Measurements from ENCODE around the gene MAML2. TPM values are rescaled to one million over a fixed set of nuclear protein-coding genes. Genes with fewer than 3 reads are reported as not detected.
A peak's percentile ranks its signal among the peaks of the same experiment; 100 is the strongest.

MAML2 gene
- polyA plus RNA-seq, 3 donors = 30.1 to 32.2 (median 32.0) TPM

- no peak for DNase-seq (ENCODE audit: extremely low read depth in 1 of 11, low read depth in 9 of 11, low spot score in 4 of 11)
Measured at GRCh38 chr11:96082936-96083335, 260.1 kb downstream of the MAML2 start.

DNA sequence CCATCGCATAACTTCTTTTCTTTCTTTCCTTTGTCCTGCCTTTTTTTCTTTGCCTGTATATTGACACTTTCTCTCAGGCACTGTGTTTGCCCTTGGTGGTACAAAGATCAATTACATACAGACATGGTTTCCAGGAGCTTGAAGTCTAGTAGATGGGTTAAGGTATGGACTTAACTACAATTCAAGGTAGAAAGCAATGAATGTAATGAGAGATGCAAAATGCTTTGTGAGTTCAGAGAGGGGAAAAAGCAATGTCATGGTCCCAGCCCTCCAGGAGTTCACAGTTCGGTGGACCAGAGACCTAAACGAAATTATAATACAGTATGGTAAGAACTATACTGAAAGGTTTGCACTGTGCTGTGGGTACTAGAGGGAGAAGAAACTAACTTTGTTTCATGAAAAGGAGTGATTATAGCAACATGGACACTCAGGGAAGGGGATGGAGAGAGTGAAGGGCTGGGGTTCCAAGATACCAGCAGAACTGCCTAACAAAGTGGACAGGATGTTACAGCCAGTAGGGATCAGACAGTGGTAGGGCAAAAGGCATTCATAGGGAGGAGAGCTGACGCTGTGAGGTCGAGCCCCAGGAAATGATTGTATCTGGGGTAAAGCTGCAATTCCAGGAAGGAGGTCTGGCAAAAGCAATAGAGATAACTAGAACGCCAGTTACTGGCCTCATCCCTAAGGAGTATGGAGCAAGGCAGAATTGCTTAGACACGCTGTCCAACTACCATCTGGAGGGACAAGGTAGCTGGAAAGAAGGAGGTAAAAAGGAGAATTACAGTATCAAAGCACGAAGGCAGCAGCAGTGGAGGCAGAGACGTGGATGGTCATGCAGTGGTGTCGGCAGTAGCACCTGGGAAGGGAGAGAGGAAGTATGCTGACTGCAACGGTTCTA is 260.7 kb downstream of the MAML2 start:
- no peak for DNase-seq (ENCODE audit: extremely low read depth in 1 of 11, low read depth in 9 of 11, low spot score in 4 of 11)

DNA sequence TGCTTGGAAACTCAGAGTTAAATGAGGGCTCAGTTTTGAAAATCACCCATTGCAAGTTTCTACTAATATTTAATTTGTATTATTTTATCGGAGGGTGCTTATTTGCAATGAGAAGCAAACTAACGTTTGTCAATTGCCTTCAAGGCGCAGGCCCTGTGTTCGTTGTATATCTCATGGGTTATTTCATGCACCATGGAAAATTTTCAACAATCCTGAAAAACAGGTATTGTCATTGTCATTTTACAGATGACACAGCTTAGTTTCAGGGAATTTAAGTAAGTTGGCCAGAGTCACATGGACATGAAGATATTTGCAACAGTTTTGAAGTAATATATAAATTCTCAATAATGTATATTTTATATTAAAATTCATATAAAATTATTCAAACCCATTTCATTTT is 261.4 kb downstream of the MAML2 start:
- no peak for DNase-seq (ENCODE audit: extremely low read depth in 1 of 11, low read depth in 9 of 11, low spot score in 4 of 11)

GRCh38 chr11:96079691-96080090 is 263.3 kb downstream of the MAML2 start:
- no peak for DNase-seq (ENCODE audit: extremely low read depth in 1 of 11, low read depth in 9 of 11, low spot score in 4 of 11)

- no peak for DNase-seq (ENCODE audit: extremely low read depth in 1 of 11, low read depth in 9 of 11, low spot score in 4 of 11)
Measured at GRCh38 chr11:96075532-96075959, 267.4 kb downstream of the MAML2 start.

GRCh38 chr11:96074551-96075310 is 268.3 kb downstream of the MAML2 start:
- DNase-seq (ENCODE audit: extremely low read depth in 1 of 11, low read depth in 9 of 11, low spot score in 4 of 11) = no peak

- DNase-seq (ENCODE audit: extremely low read depth in 1 of 11, low read depth in 9 of 11, low spot score in 4 of 11) = peak in 2 of 11 donors; percentile 66 to 69
Measured at GRCh38 chr11:96073536-96073935, 269.5 kb downstream of the MAML2 start.

DNA sequence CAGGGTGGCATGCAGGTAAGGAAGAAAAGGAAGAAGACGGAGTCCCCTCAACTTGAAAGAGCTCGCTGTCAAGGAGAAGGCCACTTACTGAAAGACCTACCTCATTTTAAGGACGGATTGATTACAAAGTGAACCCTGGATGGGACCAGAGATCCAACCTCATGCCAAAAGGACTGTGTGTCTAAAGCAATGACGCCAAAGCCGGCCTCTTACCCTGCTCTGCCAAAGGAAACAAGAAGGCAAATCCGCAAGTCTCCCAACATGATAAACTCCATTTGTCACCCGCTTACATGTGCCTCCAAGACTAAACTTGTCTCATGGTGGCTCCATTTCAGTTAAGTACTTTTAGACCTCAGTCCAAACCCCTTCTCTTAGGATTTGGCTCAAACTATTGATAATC is 270.4 kb downstream of the MAML2 start:
- no peak for DNase-seq (ENCODE audit: extremely low read depth in 1 of 11, low read depth in 9 of 11, low spot score in 4 of 11)

GRCh38 chr11:96070453-96070852 is 272.5 kb downstream of the MAML2 start:
- no peak for DNase-seq (ENCODE audit: extremely low read depth in 1 of 11, low read depth in 9 of 11, low spot score in 4 of 11)

DNA sequence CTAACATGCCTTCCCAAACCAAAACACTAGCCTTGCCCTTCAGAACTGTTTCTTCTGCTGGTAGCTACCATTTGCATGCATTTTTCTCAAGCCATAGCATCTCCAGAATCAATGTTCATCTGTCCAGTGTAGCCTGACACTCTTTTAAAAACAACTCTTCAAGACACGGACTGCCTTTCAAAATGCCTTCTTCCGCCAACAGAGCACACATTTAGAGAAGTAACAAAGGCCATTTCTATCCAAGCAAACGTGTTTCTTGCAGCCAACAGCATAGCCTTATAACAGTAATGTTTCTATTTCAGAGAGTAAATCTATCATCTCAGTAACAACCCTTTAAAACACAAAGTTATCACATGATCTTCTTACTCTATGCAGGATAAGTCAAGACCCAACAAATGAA is 275.8 kb downstream of the MAML2 start:
- no peak for DNase-seq (ENCODE audit: extremely low read depth in 1 of 11, low read depth in 9 of 11, low spot score in 4 of 11)

GRCh38 chr11:96065379-96065778 is 277.6 kb downstream of the MAML2 start:
- DNase-seq (ENCODE audit: extremely low read depth in 1 of 11, low read depth in 9 of 11, low spot score in 4 of 11) = no peak

- no peak for DNase-seq (ENCODE audit: extremely low read depth in 1 of 11, low read depth in 9 of 11, low spot score in 4 of 11)
Measured at GRCh38 chr11:96063886-96064285, 279.1 kb downstream of the MAML2 start.

DNA sequence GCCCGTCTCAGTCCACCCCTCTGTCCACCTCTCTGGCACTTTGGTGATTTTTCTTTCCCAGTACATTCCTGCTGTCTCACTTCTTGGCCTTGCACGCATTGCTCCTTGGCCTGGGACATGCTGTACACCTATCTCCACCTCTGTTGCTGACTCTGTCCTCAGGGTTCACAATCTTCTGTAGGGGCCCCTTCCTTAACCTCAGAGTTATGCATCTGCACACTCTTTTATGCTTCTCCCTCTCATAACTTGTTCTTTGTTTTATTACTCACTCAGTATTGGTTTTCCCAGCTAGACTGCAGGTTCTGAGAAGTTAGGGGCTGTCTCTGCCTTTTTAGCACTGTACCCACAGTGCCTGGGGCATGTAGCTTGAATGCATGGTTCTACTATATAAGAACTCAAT is 279.9 kb downstream of the MAML2 start:
- DNase-seq (ENCODE audit: extremely low read depth in 1 of 11, low read depth in 9 of 11, low spot score in 4 of 11) = no peak

GRCh38 chr11:96062134-96062533 is 280.9 kb downstream of the MAML2 start:
- peak in 6 of 11 donors; percentile 41 to 72 (median 60) for DNase-seq (ENCODE audit: extremely low read depth in 1 of 11, low read depth in 9 of 11, low spot score in 4 of 11)

- DNase-seq (ENCODE audit: extremely low read depth in 1 of 11, low read depth in 9 of 11, low spot score in 4 of 11) = no peak
Measured at GRCh38 chr11:96061730-96062129, 281.3 kb downstream of the MAML2 start.

GRCh38 chr11:96061069-96061468 is 281.9 kb downstream of the MAML2 start:
- DNase-seq (ENCODE audit: extremely low read depth in 1 of 11, low read depth in 9 of 11, low spot score in 4 of 11) = no peak

GRCh38 chr11:96057502-96057901 is 285.5 kb downstream of the MAML2 start:
- no peak for DNase-seq (ENCODE audit: extremely low read depth in 1 of 11, low read depth in 9 of 11, low spot score in 4 of 11)

- no peak for DNase-seq (ENCODE audit: extremely low read depth in 1 of 11, low read depth in 9 of 11, low spot score in 4 of 11)
Measured at GRCh38 chr11:96056576-96056975, 286.4 kb downstream of the MAML2 start.

DNA sequence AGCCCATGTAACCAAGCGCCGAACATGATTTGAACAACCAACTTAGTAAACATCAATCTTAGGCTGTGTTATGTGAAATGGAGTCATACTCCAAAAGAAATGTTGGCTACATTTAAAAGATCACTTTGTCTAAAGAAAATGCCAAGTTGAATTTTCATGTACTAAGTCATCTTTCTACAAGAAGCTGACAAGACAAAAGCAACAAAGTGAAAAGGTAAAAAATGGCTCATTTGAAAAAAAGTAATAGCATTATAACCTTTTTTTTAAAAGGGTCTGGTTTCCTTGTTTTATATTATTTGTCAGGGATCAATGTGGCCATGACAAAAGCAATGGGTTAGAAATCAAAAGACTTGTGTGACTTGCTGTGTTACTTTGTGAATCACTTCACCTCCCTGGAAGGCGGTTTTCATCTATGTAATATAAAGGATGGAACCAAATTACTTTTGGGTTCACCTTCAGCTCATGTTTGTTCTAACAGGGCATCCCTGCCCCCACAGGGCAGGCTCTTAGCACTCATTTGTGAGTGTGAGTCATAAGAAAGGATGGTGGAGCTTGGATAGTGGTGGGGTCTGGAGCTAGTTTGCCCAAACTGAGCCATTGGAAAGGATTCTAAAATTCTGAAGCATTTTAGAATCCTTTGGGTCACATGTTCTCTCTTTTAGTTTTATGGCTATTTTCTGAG is 287.1 kb downstream of the MAML2 start:
- DNase-seq (ENCODE audit: extremely low read depth in 1 of 11, low read depth in 9 of 11, low spot score in 4 of 11) = no peak

All from renal cortex interstitium (tissue), 11 donors.